GM12801 (cell line): ENCODE data around the gene RTN4.

ENCODE experiments used
- CTCF ChIP-seq: IDR thresholded peaks from one replicate; pipeline ENCODE4 v1.5.1; 2011; ENCODE audit warnings: control low read depth; ENCODE audit not compliant: insufficient read length; ENCODE audit errors: extremely low read depth

Gene RTN4

GRCh38 chr2:55010149-55010591, 40.1 kb downstream of the RTN4 start:
- no peak for TF ChIP-seq CTCF

DNA sequence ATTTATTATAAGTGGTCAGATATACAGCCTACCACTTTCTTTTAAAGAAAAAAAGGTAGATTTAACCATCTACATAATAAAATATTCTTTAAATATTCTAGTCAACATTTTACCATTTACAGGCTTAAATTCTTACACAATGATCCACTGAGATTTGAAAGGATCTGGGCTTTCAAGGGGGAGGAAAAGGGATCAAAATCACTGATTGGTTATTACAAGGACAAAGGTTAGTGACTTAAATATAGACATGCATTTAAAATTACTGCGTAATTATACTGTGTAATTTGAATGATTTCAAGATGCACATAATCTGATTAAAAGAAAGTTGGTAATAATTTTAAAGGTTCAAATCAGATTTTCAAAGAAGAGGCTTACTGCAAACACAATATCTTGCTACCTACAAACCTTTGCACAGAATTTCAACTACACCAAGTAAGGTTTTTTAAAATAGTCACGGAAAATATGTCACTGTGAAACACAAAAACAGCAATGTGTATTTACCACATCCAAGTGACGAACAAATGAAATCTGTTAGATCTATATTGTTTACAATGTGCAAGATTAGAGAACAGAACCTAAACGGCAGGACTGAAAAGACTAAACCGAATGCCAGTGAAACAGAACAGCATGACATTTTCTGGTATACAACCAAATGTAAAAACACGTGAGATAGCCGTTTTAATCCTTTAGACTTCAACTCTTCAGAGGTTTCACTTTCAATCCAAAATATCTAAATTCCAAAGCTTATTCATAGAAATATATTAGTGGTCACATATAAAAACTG, 40.8 kb downstream of the RTN4 start:
- TF ChIP-seq CTCF: no peak

DNA sequence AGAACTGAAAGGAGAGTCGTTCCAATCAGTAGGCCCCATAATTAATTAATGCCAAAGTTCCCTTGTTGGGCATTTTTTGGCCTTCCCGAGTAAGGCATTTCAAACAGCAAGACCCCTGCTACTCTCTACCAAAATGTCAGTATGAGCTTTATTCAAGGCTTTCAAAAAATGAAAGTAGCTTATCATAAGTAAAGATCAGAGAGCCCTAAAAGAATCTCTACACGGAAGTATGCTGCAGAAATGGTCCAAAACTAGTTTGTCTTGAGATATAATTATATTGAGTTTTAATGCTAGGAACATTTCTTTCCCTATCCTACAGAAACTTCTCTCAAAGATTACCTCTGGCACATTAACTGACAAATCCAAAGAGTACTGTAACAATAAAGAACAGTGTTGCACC, 43.9 kb downstream of the RTN4 start:
- TF ChIP-seq CTCF: no peak

DNA sequence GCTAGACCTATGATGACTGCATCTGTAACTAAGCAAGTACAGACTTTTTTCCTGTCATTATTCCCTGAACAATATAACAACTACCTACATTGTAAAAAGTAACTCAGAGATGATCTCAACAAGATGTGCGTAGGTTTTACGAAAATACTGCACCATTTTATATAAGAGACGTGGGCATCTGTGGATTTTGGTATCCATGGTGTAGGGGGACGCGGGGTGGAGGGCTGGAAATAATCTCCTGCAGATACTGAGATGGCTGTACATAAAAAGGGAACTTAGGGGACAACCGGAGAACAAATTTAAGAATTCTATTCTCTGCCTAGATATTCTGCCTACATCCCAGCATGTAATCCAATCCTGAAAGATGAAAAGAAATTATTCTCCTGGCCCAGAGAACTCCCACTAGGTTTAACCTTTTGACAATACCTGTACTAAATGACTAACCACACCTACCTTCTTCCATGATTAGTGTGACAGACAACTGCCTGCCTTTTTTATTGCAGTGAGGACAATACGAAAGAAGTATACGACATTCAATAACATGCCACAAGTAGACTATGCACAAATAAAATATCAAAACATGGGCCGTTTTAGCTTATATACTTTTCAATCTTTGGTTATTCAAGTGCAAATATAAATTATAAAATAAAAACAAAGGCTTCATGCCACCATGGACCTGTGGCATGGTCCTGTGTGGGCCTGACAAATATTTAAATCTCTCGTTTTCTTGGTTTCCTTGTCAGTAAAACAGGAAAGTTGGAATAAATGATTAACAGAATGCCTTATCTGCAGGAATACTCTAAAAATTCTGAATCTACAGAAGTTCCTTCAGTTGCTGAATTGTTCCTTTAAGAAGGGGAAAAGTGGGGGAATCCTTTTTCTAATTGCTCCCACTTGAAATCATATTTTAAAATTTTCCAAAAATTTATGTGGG, 46.3 kb downstream of the RTN4 start:
- no peak for TF ChIP-seq CTCF

DNA sequence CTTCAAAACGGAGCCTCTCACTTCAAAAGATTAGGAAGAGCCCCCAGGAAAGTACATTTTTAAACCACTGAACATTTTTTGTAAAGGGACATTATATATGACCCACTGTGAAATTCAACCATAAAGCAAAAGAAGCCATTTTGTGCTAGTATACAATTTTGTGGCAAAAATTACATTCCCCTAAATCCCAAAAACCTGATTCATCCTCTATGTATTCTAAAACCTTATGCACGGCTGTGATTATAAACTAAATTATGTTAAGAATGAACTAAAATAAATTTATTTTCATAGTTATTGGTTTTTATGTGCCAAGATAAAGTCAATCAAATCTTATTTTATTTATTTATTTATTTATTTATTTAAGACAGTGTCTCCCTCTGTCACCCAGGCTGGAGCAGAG, 48.5 kb downstream of the RTN4 start:
- TF ChIP-seq CTCF: no peak

DNA sequence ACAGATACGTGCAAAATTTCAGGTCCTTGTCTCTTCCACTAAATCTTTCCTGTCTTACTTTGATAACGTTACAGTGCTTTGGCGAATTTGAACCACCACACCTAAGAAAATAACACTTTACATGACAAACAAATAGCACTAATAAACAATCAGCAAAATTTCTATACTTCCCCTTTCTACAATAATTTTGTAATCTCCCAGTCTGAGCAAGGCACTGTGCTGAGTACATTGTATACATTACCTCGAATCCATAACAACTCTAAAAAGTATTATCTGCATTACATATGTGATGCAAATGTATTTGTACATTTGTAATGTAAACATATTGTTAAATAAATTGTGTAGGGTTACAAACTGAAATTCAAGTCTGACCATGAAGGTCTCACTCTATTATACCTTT, 49.9 kb downstream of the RTN4 start:
- TF ChIP-seq CTCF: no peak

GRCh38 chr2:54999182-54999581, 51.1 kb downstream of the RTN4 start:
- no peak for TF ChIP-seq CTCF
